ENCODE results near the gene SPAG16.

The SPAG16 gene

DNA sequence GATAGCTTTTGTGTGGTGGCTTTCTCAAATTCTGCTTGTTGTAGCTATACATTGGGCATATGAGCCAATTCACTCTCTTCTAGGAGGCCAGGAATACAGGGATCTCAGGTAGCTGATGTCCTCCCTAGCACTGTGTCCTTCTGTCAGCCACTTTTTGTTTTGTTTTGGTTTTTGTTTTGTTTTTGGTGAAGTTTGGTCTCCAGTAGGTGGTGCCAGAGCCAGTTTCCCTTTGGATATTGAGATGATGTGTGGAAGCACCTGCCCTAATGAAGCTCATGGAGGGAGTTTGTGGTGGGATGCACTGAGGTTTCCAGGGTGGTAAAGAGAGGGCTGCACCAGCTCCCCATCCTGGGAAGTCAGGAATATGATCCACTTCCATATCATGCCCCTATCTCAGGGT lies 1026.1 kb downstream of the SPAG16 start:
- DNase-seq: no peak

DNA sequence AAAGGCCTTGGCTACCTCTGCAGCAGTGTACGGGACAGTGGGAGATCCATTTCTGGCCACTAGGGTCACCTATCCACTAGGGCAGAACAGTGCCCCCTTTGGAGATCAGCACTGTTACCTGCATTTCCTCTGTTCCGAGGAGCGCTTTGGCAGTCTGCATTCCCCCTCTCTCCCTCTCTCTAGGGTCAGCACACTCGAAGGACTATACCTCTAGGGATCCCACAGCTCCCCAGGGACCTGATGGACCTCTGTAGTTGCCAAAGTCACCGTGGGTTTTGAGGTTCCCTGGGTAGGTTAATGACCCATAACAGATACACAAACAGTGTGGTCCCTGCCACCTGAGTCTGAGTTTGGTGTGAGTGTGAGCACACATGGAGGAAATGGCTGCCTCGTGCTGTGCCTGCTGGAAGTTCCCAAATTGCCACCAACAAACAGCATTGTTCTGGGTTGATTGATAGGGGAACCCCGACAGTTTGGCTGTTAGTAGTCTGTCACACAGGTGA lies 1026.8 kb downstream of the SPAG16 start:
- DNase-seq: no peak

DNA sequence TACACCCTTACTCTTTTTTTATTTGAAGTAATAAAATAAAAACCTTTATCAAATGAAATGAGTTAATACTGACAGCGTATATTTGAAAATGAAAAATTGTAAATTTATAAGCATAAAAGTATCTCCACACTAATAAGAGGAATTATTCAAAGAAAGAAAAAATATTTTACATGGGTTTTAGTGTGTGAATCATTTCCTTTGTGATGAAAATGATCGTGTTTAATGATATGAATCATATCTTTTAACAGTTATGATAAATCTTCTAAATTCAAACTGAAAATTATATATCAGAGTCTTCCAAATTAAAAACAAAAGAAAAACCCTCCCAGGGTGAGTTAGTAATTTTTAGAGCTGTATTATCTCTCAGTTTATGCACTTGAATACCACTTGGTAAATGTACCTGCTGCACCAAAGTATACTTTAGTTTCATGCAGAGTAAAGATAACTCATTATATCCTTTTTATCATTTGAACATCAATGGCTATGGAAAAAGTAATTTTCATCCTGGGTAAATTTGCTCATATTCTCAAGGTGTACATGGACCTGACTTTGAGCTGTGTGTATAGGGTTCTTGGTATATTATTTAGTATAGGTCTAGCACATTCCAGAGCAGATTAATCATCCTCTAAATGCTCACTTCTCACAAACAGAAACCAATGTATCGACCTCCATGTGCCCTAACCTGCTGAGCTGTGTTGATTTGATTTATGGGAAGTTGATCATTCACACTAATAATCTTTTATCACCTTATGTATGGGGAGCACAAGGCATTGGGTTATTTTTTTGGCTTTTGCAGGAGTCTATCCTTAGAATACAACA lies 1027.9 kb downstream of the SPAG16 start:
- DNase-seq: no peak

DNA sequence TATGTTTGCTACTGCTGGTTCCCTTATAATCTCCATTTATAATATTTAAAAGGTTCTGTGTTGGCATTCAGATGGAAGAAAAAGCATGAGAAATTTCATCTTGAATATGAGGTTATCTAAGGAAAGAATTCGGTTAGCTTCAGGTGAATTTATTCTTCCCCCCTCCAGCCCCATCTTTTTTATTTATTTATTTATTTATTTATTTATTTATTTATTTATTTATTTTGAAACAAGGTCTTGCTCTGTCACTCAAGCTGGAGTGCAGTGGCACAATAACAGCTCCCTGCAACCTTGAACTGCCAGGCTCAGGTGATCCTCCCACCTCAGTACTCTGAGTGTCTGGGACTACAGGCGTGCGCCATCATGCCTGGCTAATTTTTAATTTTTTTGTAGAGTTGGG lies 1031.1 kb downstream of the SPAG16 start:
- no peak for DNase-seq

DNA sequence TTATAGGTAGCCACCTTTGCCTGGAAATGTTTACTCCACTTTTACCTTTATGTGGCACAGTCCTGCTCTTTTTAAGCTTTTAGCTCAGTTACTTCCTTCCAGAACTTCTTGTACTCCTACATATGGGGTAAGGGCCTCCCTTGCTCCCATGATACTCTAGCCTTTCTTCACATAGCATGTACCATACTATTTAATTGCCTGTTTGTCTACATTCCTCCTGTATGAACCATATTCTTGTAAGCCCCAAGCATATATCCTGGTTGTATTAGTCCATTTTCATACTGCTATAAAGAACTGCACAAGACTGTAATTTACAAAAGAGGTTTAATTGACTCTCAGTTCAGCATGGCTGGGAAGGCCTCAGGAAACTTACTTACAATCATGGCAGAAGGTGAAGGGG lies 1035.9 kb downstream of the SPAG16 start:
- no peak for DNase-seq

DNA sequence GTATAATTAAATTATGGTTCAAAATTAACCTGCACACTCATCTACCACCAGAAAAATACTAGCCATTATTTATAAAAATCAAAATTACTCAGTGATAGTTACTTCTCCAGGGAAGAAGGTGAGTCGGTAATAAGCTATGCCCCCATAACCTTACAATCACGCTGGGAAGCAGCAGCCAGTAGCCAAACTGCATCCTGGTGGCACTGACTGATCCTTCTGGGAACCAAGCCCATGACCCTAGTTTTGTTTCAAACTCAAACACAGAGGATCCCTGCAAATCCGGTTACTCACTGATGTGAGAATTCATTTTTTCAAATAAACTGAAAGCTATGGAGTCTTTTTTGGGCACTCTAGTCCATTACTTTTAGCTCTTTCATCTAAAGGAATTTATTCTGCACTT lies 1038.4 kb downstream of the SPAG16 start:
- no peak for DNase-seq

DNA sequence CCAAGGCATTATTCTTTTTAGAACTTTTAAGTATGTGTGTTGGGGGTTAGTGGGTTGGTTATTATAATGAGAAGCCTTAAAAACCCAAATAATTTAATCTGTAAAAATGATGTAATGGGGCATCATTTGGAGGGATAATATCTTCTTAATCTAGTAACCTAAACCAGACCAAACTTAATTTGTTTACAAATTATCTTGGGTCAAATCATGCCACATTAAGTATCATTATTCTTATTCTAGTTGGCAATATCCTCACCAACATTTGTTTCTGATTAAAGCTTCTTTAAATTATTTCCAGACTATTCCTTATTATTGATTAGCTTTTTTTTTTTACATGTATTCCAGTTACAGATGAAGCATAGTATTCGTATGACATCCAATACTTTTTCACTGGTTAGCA lies 1041.1 kb downstream of the SPAG16 start:
- DNase-seq: no peak

DNA sequence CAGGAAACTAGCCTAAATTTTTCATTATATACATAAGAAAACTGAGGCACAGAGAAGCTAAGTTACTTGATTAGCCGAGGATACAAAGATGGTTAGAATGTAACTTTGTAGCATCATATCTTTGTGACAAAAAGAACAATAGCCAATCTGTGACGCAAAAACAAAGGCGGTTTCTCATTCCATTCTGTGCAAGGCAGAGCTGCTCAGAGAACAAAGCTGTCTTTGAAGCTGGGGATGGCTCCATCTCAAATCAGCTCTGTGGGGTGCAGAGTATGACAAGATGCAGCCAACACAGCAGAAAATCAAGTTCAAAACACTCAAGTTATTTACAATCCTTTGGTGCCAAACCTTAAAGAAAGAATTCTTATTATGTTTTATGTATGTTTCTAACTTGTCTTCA lies 1044.7 kb downstream of the SPAG16 start:
- DNase-seq: no peak

DNA sequence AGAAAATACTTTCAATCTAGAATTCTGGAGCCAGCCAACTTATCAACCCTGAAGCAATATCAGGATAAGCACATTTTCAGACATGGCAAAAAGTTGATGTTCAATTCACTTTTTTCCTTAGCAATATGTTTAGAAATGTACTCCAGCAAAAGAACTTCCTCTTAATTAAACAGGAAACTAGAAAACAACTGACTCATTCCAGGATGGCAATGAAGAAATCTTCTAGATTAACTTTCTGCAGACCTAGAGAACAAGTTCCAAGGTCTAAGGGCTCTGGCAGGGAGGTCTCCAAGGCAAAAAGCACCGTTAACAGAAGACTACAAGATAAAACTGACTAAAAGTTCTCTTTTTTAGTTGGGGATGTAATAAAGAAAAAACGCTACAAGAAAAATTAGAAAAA lies 1057.4 kb downstream of the SPAG16 start:
- no peak for DNase-seq

DNA sequence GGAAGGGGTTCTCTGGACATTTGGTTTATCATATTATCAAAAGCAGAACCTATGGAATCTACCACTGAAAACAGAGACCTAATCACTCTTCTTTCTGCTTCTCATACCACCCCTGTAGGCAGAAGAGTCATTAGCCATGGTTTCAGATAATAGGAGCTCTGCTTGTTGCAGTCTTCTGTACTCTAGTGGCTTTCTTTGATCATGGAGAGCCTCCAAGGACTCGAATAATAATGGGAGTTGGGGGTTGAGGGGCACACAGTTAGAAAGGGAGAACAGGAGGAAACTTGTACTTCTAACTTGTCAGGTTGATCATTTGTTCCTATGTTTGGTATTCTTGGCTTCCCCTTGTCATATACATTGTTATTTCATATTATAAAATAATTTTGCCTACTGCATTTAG lies 1074.2 kb downstream of the SPAG16 start:
- DNase-seq: no peak

DNA sequence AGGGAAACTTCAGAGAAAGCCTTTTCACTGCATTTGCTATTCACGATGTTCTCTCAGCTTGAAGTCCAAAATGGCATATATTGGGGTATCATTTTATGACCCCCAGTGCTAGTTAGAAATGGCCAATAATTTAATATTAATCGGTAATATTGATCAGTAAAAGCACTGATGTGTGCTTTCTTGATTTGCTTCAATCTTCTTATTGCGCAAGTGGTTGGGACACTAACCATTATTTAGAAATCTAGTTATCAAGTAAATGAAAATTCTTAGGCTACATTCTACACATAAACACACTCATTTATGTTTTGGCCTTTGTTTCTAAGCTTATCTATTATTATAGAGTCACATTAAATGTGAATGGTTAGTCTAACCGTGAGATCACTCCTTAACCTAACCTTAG lies 1076.9 kb downstream of the SPAG16 start:
- no peak for DNase-seq

DNA sequence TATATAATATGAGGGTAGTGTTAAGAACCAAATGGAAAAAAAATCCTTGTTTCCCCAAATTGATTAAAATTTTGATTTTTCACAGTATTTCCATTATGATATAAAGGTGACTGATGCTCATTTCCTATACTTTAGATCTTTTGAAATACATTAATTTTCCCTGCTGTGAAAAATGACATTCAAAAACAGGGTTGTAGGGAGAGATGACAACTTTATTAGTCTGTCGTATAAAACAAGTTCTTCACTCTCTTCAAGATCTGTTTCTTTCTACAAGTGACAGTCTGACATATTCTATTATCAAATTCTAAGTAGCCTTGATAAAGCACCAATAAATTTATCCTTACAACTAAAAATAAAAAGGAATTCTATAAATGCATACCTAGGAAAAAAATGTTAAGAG lies 1081.3 kb downstream of the SPAG16 start:
- no peak for DNase-seq

DNA sequence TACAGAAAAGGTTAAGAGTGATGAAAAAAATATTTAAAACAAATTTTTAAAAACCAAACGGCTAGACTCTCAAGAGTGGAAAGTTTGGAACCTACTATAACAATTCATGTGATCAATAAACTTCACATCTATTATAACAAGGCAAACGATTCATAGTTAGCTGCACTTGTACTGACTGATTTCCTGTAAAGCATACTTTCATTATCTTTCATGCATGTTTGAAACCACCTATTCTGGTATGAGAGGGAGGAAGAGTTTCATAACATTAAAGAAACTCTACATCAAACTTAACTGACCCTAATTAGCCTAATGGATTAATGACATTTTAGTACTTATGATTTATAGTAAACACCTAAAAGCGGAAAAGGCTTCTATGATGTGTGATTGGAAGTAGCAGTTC lies 1082.9 kb downstream of the SPAG16 start:
- no peak for DNase-seq

DNA sequence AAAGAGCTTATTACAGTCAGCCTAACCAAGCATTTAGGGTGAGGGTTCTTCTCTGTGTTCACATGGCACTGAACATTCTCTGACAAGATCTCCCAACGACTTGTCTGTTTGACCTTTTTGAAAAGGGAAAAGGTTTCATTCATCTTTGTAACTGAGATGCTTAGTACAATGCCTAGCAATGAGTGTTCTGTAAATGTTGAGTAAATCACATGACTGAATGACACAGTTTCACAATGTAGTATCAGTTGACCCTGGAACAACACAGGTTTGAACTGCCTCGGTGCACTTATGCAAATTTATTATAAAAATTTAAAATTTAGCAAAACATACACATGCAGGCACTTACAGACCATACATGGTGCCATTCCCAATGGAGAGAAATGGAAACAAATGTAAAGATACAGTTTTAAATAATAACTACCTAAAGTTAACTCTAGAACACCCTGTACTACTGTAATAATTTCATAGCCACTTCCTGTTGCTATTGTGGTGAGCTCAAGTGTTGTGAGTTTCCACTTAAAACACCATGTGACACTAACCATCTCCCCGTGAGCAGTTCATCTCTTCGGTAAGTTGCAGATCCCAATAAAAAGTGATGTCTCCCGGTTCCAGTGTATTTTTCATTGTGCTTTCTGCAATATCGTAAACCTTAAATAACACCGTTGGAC lies 1092.5 kb downstream of the SPAG16 start:
- DNase-seq: no peak

DNA sequence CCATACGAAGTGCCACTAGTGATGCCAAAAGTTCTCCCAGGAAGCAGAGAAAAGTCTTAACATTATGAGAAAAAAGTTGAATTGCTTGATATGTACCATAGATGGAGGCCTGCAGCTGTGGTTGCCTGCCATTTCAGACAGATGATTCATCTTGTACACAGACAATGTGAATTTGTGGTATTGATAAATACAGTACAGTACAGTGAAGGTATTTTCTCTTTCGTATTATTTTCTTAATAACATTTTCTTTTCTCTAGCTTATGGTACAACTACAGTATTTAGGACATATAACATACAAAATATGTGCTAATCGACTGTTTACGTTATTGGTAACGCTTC lies 1093.0 kb downstream of the SPAG16 start:
- no peak for DNase-seq

DNA sequence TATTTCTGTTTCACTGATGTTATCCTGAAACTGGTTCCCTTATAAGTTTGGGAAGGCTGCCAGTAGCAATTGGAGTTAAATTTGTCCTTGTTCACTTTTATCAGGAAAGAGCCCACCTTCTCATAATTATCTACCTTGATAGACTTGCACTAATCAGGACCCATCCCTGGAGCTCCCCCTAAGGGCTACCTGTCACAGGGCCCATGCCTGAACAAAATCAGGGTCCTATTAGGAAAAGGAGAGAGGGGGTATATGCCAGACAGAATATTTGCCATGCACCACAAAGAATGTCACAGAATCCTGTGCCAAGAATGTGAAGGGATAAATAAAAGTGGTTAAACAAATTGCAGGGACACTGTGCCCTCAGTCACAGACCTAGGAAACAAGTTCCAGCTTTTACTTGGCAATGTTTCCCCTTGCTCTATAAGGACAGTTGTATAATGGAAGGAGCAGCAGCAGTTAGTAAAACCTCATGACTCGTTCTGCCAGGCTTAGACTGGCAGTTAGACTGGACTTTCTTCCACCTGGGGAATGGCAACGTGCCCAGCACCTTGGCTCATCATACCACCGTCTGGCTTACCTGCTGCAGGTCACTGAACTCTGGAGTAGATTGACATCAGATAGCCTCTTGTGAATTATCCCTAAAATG lies 1094.3 kb downstream of the SPAG16 start:
- DNase-seq: no peak

DNA sequence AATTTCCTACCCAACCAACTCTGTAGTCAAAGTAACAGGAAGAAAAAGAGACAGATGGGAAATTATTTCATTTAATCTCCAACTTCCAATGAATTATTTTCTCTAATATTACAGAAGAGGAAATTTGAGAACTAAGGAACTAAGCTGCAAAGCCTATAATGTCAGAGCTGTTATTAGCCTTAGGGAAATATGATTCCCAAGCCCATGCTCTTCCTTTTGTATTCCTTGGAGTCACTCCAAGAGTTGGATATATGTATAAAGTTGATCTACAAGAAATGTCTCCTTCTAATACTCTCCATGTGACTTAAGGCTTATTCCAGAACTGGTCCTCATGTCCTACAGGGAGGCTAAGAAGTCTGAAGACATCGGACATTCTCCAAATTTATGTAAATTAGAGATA lies 1095.0 kb downstream of the SPAG16 start:
- no peak for DNase-seq

DNA sequence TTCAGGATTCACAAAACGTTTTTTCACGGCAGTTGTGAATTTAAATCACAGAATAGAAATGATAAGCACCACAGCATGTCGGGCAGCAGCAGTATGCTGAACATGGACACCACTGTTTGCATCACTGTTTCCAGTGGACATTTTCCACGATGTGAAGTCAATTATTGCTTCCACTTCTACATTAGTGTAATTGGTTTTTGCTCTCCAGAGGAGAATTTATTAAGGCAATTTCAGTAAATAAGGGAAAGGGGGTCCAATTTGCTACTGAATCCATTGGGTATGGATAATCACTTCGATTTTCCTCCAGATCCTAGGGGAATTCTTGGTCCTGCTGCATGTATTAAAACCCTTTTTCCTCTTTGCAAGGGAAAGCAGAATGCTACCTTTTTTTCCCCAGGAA lies 1096.4 kb downstream of the SPAG16 start:
- DNase-seq: no peak

DNA sequence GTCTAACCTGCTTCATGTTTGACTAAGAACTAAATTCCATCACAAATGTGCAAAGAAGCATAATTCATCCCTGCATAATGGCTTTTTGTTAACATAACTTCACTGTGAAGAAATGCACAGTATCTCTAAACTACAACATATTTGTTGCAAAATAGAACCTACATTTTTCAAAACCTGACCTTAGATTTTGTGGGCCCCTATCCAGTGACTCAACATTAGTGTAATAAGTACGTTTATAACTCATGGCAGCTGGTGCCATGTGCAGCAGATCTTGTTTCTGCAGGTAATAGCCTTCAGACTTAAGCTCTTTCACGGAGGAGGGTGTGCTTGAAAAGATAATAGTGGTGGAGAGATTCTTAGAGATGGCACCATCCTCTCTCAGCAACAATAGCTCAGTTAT lies 1098.0 kb downstream of the SPAG16 start:
- DNase-seq: no peak

DNA sequence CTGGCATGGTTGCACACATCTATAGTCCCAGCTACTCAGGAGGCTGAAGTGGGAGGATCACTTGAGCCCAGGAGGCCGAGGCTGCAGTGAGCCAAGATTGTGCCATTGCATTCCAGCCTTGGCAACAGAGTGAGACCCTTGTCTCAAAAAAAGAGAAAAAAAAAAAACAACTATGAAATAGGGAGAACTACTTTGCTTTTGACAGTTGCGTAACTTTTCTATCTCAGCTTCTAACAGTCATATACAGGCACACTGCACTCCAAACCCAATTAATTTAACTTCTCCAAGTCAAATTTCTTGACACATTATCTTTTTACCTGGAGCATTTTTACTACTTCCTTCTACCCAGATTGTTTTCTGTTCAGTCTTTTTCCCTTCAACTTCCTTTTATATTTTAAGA lies 1102.5 kb downstream of the SPAG16 start:
- DNase-seq: no peak

DNA sequence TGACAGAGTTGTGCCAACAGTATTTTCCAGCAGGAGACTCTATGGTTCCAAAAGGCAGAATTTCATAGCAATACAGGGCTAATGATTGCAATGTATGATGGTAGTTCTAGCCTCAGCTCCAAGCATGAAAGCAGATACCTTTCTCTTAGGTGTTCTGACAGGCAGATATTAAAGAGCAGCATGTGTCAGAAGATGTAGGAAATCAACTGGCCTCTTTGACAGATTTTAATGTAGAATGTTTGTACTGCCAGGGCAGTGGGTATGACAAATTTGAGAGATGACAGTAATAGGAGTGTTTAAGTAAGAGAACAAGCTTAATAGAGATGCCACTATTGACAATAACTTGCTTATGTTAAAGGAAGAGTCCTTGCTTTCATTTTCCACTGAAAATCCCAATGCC lies 1105.1 kb downstream of the SPAG16 start:
- DNase-seq: no peak

DNA sequence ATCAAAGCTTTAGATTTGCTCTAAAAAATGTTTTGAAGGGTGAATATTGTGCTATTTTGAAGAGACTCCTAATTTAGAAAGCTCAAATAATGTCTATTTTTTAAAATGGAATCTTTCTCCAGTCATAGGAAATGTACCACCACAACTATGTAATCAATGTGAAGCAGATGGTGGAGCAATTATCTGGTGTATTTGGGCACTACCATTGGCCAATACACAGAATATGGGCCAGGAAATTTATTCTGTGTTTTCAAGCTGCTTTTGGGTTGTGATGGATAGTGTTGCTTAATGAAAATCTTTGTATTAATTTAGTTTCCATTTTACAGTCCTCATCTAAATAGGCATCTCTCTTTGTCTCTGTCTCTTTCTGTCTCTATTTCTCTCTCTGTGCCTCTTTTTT lies 1109.5 kb downstream of the SPAG16 start:
- no peak for DNase-seq

DNA sequence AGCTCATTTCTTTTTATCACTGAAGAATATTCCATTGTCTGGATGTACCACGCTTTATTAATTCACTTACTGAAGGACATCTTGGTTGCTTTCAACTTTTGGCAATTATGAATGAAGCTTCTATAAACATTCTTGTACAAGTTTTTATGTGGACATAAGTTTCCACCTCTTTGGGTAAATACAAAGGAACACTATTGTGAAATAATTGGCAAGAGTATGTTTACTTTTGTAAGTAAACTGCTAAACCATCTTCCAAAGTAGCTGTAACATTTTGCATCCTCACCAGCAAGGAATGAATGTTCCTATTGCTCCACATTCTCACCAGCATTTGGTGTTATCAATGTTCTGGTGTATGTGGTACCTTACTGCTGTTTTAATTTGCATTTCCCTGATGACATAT lies 1110.8 kb downstream of the SPAG16 start:
- DNase-seq: no peak

DNA sequence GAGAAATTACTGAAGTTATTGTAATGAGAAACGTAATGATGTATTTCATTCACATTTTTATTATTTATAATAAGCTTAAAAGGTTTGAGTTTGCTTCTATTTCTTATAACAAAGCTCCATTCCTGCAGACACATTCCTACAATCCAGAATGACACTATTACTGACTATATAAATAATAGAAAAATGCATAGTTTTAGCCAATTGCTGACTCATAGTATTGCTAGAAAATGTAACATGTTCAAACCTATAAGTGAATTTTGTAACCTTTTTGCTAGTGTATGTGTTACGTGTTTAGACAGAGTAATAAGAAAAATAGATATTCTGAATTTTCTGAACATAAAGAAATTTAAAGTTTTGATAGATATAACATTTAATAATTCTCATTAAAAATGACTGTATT lies 1117.3 kb downstream of the SPAG16 start:
- DNase-seq: no peak
